Activated CD8-positive, alpha-beta memory T cell treated with anti-CD3 and anti-CD28 coated beads for 48 hours (primary cell): ENCODE data around the gene TPPP2.
"Not testable (repeated sequence)": the region's sequence is repeated elsewhere in the genome, so short reads cannot be mapped to it uniquely, and the experiment has no call there.

Experiments
- DNase-seq, 3 experiments: peaks; one replicate each; pipeline ENCODE4 v3.0.0-alpha.2; 2020; ENCODE audit warnings: low read depth in 2 of 3, low spot score in 2 of 3

Gene TPPP2

DNA sequence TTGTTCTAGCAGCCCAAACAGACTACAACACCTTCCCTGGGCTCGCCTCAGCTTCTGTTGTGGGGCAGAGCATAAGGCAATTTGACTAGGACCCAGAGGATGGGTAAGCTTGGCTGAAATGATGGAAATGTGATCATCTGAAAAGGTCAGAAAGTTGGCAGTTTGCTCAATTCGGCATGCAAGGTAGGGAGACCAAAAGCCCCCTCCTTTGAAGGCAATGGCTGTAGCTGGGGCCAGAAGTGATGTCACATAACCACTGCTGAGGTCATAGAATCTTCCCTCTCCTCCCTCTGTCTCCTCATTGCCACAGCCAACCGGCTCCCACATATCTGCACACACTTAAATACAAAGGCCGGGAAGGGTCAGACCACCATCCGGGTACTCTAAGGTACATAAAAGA lies at the start of gene TPPP2:
TSS of gene TPPP2 (plus strand) at position 301 of the 400 bp plus-strand sequence. CDS start 365 bp downstream, outside the sequence.
- DNase-seq, result no peak

DNA sequence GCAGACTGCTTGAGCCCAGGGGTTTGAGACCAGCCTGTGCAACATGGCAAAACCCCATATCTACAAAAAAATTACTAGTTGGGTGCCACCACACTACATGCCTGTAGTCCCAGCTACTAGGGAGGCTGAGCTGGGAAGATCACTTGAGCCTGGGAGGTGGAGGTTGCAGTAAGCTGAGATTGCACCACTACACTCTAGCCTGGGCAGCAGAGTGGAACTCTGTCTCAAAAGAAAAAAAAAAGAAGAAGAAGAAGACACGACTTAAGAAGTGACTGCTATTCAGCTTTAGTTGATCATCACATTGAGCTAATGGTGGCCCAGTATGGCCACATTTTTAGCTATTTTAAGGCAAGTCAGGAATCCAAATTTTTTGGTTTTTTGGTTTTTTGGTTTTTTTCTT lies 49.1 kb upstream of the TPPP2 start:
- DNase-seq, result no peak

- no peak for DNase-seq
These were observed 47.2 kb upstream of the TPPP2 start for GRCh38 chr14:20982646-20983369.

GRCh38 chr14:20985650-20986049 lies 44.4 kb upstream of the TPPP2 start:
- DNase-seq, result not testable (repeated sequence)

GRCh38 chr14:20986811-20987210 lies 43.2 kb upstream of the TPPP2 start:
- no peak for DNase-seq

DNA sequence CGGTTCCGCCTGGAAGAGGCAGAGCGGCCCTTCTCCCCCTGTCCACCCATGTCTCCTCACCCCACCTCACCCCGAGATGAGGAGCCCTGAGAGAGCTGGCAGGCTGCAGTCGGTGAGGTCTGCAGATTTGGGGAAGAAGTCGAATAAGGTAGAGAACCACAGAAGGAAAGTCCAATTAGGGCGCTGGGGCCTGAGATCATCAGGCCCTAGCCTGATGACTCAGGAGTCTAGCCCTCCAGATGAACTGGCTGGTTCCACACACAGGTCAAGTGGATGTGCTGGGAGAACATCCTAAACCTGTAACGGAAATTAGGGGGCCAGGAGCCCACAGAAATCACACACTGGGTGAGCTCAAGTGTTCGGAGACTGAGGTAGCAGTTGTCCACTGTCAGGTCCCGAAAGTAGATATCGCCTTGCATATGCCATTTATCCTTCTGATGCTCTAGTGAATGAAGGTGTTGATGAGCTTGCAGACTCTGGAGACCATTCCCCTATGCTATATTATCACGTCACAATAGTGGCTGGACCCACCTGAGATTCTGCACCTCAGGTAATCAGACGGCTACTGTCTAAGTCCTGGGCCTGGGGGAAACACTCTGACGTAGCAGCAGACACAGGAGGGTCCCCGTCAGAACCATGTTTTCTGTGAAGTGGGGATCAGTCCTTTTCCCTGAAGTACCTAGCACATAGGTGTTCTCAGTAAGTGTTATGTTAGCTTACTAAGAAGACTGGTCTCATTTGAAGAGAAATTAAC lies 41.1 kb upstream of the TPPP2 start:
- DNase-seq, result no peak

- no peak for DNase-seq
These were observed 40.6 kb upstream of the TPPP2 start for GRCh38 chr14:20989471-20989786.

GRCh38 chr14:20989787-20990600 lies 40.0 kb upstream of the TPPP2 start, which contains the start of gene METTL17:
Gene METTL17 (plus strand): TSS chr14:20989980. CDS start chr14:20990003, 23 bp downstream.
- peak; percentile 66 to 75 (median 70) for DNase-seq

DNA sequence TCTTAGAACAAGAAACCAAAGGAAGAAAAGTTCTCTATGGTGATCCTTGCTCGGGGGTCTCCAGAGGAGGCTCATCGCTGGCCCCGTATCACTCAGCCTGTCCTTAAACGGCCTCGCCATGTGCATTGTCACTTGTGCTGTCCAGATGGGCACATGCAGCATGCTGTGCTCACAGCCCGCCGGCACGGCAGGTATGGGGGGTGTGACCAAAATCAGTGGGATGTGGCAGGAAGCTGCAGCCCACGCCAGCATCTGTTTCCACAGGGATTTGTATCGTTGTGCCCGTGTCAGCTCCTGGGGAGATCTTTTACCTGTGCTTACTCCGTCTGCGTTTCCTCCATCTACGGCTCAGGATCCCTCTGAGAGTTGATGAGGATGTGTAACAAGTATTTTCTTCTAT lies 33.5 kb upstream of the TPPP2 start:
- no peak for DNase-seq

- DNase-seq, result no peak
These were observed 32.9 kb upstream of the TPPP2 start for GRCh38 chr14:20997115-20997514.

- DNase-seq, result no peak
These were observed 32.5 kb upstream of the TPPP2 start for GRCh38 chr14:20997564-20997963.

DNA sequence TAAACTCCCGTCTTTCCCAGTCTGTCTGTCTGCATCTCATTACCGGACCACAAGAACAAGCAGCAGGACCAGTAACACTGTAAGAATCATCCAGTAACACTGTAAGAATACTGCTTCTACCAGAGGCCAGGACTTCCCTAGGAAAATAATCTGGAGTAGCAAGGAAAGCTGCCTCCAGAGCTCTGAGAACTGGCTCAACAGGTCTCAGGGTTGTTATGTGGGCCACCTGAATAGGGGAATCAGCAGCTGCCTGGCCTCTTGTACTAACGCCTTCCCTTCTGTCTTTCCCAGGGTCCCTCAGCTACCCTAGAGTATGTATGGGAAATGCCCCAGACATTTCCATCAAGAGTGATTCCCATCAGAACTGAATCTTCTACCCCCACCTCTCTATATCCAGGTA lies 31.9 kb upstream of the TPPP2 start:
- no peak for DNase-seq

DNA sequence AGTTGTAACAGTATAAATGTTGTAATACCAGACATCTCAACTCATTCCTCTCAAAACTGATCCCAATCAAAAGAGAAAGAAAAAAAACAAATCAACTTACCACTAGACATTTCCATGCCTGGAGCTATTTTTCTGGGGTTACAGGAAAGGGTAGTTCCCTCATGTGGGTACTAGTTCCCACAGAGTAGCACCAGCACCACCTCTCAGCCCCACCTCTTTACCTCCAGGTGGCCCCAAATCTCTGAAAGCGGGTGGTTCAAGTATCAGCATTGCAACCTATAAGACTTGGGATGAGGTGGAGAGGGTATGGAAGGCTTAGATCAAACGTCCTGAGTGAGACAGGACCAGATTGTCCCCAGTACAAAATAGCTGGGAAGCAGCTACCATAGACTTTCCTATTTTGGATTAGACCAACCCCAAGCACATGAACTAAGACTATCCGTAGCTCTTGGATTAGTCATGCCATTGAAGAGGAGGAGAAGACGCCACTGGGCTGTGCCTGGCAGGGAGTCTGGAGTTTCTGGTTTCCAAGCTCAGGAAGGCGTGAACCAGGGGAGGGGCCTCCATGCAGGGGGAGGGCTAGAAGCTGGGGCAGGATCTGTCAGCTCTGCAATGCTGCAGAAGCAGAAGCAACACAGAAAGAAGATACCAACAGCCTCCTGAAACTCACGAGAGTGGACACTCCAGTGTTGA lies 31.2 kb upstream of the TPPP2 start, which contains the start of gene SLC39A2:
TSS of gene SLC39A2 (plus strand) at position 620 of the 693 bp plus-strand sequence. CDS start 154 bp downstream, outside the sequence.
- no peak for DNase-seq

GRCh38 chr14:20999591-20999990 lies 30.4 kb upstream of the TPPP2 start:
- no peak for DNase-seq

- no peak for DNase-seq
These were observed 28.8 kb upstream of the TPPP2 start for GRCh38 chr14:21001218-21001617.

GRCh38 chr14:21003788-21004346 lies 26.1 kb upstream of the TPPP2 start:
- no peak for DNase-seq

- DNase-seq, result not testable (repeated sequence)
These were observed 20.3 kb upstream of the TPPP2 start for GRCh38 chr14:21009721-21010120.

- DNase-seq, result no peak
These were observed 18.9 kb upstream of the TPPP2 start for GRCh38 chr14:21011136-21011535.

DNA sequence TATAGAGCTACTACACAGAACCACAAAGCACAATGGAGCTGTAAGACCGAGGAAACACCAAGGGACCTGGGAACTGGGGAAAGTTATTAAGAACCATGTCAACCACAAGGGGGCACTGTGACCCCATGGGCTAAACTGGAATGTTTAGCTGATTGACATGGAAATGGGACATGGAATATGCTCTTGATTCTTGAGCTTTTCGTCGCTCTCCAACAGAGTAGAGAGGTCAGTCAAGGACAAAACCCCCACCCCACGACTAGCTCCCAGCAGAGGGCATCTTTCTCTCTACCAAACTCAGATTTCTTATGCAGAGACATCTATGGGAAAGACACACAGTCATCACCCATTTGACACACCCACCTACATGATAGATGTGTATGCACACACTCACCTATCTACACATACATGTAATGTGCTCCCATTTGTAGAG lies 15.2 kb upstream of the TPPP2 start:
- peak; percentile 13 to 70 (median 60) for DNase-seq

DNA sequence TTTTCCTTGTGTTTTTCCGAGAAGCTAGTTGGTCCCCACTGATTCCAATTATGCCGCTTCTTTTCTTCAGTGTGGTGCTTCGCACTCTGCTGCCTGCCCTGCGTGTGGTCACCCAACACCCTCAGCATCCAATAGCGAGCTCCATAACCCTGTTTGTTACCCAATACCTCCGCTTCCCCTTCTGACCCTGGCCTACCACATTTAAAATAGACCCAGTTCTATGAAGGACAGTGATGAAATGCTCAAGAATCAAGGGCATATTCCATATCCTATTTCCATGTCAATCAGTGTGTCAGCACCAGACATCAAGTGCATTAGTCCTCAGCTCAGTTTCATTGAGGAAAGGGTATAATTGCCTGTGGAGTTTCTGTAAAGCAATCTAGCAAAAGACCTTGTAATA lies 14.7 kb upstream of the TPPP2 start:
- no peak for DNase-seq
